CD14-positive monocyte (primary cell): Measurements from ENCODE around the gene CXCR3. TPM values are rescaled to one million over a fixed set of nuclear protein-coding genes. Genes with fewer than 3 reads are reported as not detected.

ENCODE experiments used
- DNase-seq, 3 donors: peaks; one replicate each; pipeline ENCODE4 v3.0.0-alpha.2; 2011 to 2022
- H2AFZ ChIP-seq: 2 replicates; pipeline ENCODE4 v1.6.0; 2012; ENCODE audit warnings: mild to moderate bottlenecking, low read depth, low read length, inconsistent platforms; ENCODE audit not compliant: insufficient read depth, poor library complexity, severe bottlenecking
- H3K27ac ChIP-seq, 2 donors: 1 replicate in 1 of 2; 2 replicates in 1 of 2; pipeline ENCODE4 v1.5.1; 2012 to 2013; ENCODE audit warnings: low read length in 2 of 2, control low read depth in 1 of 2, inconsistent platforms in 1 of 2, low read depth in 1 of 2, mild to moderate bottlenecking in 1 of 2
- H3K27me3 ChIP-seq, 2 donors: one replicate each; pipeline versions ENCODE4 v1.6.0 to v1.6.1; 2011 to 2013; ENCODE audit warnings: low read length in 2 of 2; ENCODE audit not compliant: control insufficient read depth in 2 of 2, insufficient read depth in 2 of 2
- H3K36me3 ChIP-seq, 2 donors: replicated peaks in 1 of 2; 1 replicate in 1 of 2; 2 replicates in 1 of 2; pipeline versions ENCODE4 v1.5.1 to v1.6.1; 2012 to 2013; ENCODE audit warnings: low read length in 2 of 2, control low read depth in 1 of 2, inconsistent platforms in 1 of 2, mild to moderate bottlenecking in 1 of 2; ENCODE audit not compliant: insufficient read depth in 2 of 2, control insufficient read depth in 1 of 2
- H3K4me1 ChIP-seq, 2 donors: 1 replicate in 1 of 2; 2 replicates in 1 of 2; pipeline versions ENCODE4 v1.5.1 to v1.6.1; 2012 to 2013; ENCODE audit warnings: low read length in 2 of 2, control low read depth in 1 of 2, inconsistent platforms in 1 of 2, mild to moderate bottlenecking in 1 of 2, moderate library complexity in 1 of 2; ENCODE audit not compliant: insufficient read depth in 2 of 2, control insufficient read depth in 1 of 2
- H3K4me2 ChIP-seq: replicated peaks from 2 replicates; pipeline ENCODE3; 2012; ENCODE audit warnings: low read length, moderate library complexity, mild to moderate bottlenecking; ENCODE audit not compliant: poor library complexity, severe bottlenecking; ENCODE audit errors: extremely low read depth
- H3K4me3 ChIP-seq, 3 experiments: fragments of 200-600 bp in 1 of 3; sonication (generic) in 1 of 3; replicated peaks in 1 of 3; 1 replicate in 2 of 3; 2 replicates in 1 of 3; pipeline ENCODE4 v1.5.1; 2011 to 2013; ENCODE audit warnings: low read length in 3 of 3, mild to moderate bottlenecking in 3 of 3, control low read depth in 2 of 3, low read depth in 2 of 3, inconsistent platforms in 1 of 3, moderate library complexity in 1 of 3
- H3K79me2 ChIP-seq: 2 replicates; pipeline ENCODE4 v1.6.0; 2012; ENCODE audit warnings: mild to moderate bottlenecking, control low read depth, inconsistent platforms, low read length, moderate library complexity; ENCODE audit not compliant: insufficient read depth
- H3K9ac ChIP-seq: 2 replicates; pipeline ENCODE4 v1.6.0; 2017; ENCODE audit warnings: low read length, mild to moderate bottlenecking; ENCODE audit not compliant: insufficient read depth, poor library complexity, severe bottlenecking
- H3K9me3 ChIP-seq, 2 donors: replicated peaks in 1 of 2; 1 replicate in 1 of 2; 2 replicates in 1 of 2; pipeline versions ENCODE4 v1.5.1 to v1.6.1; 2012 to 2013; ENCODE audit warnings: low read length in 2 of 2, control low read depth in 1 of 2; ENCODE audit not compliant: control insufficient read depth in 1 of 2, insufficient read depth in 1 of 2
- H4K20me1 ChIP-seq: 2 replicates; pipeline ENCODE4 v1.6.0; 2012; ENCODE audit warnings: mild to moderate bottlenecking, low read length, control low read depth, moderate library complexity; ENCODE audit not compliant: insufficient read depth
- H3K27ac Mint-ChIP-seq, 7 donors: one replicate each; pipeline ENCODE4 v1.8.0; 2020; ENCODE audit warnings: mild to moderate bottlenecking in 7 of 7, mixed read lengths in 7 of 7, moderate library complexity in 6 of 7, inconsistent platforms in 2 of 7
- H3K27me3 Mint-ChIP-seq, 3 donors: one replicate each; pipeline ENCODE4 v1.8.0; 2021 to 2022; ENCODE audit warnings: low read depth in 3 of 3, mild to moderate bottlenecking in 3 of 3, mixed read lengths in 3 of 3, moderate library complexity in 3 of 3, inconsistent platforms in 1 of 3
- H3K36me3 Mint-ChIP-seq, 2 donors: one replicate each; pipeline ENCODE4 v1.8.0; 2020; ENCODE audit warnings: mixed read lengths in 2 of 2, inconsistent platforms in 1 of 2, mild to moderate bottlenecking in 1 of 2
- H3K4me1 Mint-ChIP-seq: one replicate; pipeline ENCODE4 v1.8.0; 2020; ENCODE audit warnings: mild to moderate bottlenecking, mixed read lengths
- H3K4me3 Mint-ChIP-seq, 2 donors: one replicate each; pipeline ENCODE4 v1.8.0; 2020; ENCODE audit warnings: mild to moderate bottlenecking in 2 of 2, mixed read lengths in 2 of 2, moderate library complexity in 1 of 2
- H3K9me3 Mint-ChIP-seq, 7 donors: one replicate each; pipeline ENCODE4 v1.8.0; 2020 to 2022; ENCODE audit warnings: mixed read lengths in 7 of 7, mild to moderate bottlenecking in 6 of 7, moderate library complexity in 6 of 7, inconsistent platforms in 2 of 7
- CTCF ChIP-seq: fragments of 200-600 bp; IDR thresholded peaks from one replicate; pipeline ENCODE4 v1.8.0; 2022; ENCODE audit warnings: antibody characterized with exemption, mild to moderate bottlenecking
- WGBS: methylation state at CpG from one replicate; pipeline ENCODE4 v1.1.5; 2013; ENCODE audit warnings: missing lambda C conversion rate; ENCODE audit not compliant: insufficient coverage; 5-methylcytosine and 5-hydroxymethylcytosine counted together
- intact Hi-C, 2 donors: fragments of 100-400 bp; cut with micrococcal nuclease; formaldehyde crosslinking; loops; one replicate each; pipeline versions ENCODE4 v1.15.0 to v1.15.1; 2023
- polyA plus RNA-seq, 3 donors: library from polyadenylated mRNA; depleted of rRNA in 1 of 3; unstranded in 2 of 3; stranded (reverse) in 1 of 3; fragments of 300-500 nt in 2 of 3; fragments of >200 nt in 1 of 3; fragmentation: Illumina TruSeq in 2 of 3; gene quantifications; 1 replicate in 2 of 3; 2 replicates in 1 of 3; pipeline ENCODE4 v1.2.3, GENCODE V29; 2012 to 2021

Gene CXCR3
- polyA plus RNA-seq, 3 donors, result 0.04 to 0.14 (median 0.10) TPM

DNA sequence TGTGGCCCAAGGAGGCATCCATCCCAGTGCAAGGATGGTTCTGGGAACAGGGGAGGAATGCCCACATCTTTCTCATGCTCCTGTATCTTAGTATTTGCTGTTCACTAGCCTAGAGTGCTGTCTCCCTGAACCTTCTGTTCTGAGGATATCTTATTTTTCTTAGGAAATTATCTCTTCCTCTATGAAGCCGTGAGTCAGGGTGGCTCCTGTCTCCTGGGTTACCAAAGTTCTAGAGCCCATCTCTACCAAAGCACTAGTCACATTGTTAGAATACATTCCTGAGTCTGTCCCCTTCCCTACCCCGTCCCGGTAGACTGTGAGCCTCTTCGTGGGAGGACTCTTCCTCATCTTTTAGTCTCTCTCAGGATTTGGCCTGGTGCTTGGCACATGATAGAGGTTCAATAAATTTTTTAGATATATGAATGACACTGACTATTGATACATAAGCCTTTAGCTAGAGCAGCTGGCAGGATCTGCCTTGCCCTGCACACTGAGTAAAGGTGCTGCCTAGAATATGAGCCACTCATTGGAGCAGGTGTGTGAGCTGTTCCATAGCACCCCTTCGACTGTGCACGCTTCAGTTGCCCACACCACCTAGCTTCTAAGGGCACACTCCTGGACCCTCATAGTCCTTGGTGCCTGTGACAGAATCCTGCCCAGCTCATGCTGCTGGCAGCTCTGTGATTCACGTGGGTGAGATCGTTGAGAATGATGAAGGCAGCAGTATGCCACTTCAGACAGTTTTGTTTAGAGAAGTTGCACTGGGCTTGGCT lies 13.3 kb downstream of the CXCR3 start:
- H3K9me3 ChIP-seq, result no peaks in the 10 kb centered on the region
- Mint-ChIP-seq H3K27me3 (peaks cover 0 to 7% (median 0%) of the 10 kb centered on the region in 3 donors), H3K4me1 (no peaks in the 10 kb centered on the region), H3K9me3 (peaks cover 0 to 4% (median 1%) of the 10 kb centered on the region in 7 donors), H3K4me3 (no peak overlapping the region), H3K27ac (no peak overlapping the region), H3K36me3 (peaks cover 79 to 81% of the 10 kb centered on the region in 2 donors)
- no peak overlapping the region for H3K4me2 ChIP-seq
- H3K36me3 ChIP-seq, result peaks cover 51 to 86% of the 10 kb centered on the region in 2 donors
- no peak overlapping the region for H3K9ac ChIP-seq
- no peaks in the 10 kb centered on the region for H3K79me2 ChIP-seq
- intact Hi-C loops, result no loop called here
- H3K27ac ChIP-seq, result no peak overlapping the region
- no peak for TF ChIP-seq CTCF
- no peak overlapping the region for H2AFZ ChIP-seq
- no peaks in the 10 kb centered on the region for H3K27me3 ChIP-seq
- 100% methylated on average over 2 of the region's 8 CpGs for WGBS
- no peaks in the 10 kb centered on the region for H3K4me1 ChIP-seq
- no peaks in the 10 kb centered on the region for H4K20me1 ChIP-seq
- no peak for DNase-seq
- no peak overlapping the region for H3K4me3 ChIP-seq

DNA sequence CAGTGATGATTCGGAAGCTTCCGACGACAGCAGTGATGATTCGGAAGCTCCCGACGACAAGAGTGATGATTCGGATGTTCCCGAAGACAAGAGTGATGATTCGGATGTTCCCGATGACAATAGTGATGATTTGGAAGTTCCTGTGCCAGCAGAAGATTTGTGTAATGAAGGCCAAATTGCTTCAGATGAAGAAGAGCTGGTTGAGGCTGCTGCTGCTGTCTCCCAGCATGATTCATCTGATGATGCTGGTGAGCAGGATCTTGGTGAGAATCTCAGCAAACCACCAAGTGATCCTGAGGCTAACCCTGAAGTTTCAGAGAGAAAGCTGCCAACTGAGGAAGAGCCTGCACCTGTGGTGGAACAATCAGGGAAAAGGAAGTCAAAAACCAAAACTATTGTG lies 14.2 kb downstream of the CXCR3 start:
- peaks cover 76 to 78% of the 10 kb centered on the region in 2 donors for H3K36me3 Mint-ChIP-seq

More for the DNA sequence above, 14.2 kb downstream of the CXCR3 start:
- Mint-ChIP-seq H3K9me3 (peaks cover 0 to 4% (median 1%) of the 10 kb centered on the region in 7 donors), H3K27ac (peak overlapping the region in 1 of 7 donors; percentile 41), H3K4me1 (no peaks in the 10 kb centered on the region), H3K27me3 (peaks cover 0 to 7% (median 0%) of the 10 kb centered on the region in 3 donors), H3K4me3 (no peak overlapping the region)
- no peak for DNase-seq
- Histone ChIP-seq H3K4me3 (no peak overlapping the region), H3K4me1 (no peaks in the 10 kb centered on the region), H4K20me1 (no peaks in the 10 kb centered on the region), H3K9me3 (no peaks in the 10 kb centered on the region), H3K4me2 (no peak overlapping the region), H2AFZ (no peak overlapping the region), H3K9ac (no peak overlapping the region), H3K36me3 (peaks cover 52 to 86% of the 10 kb centered on the region in 2 donors), H3K27me3 (no peaks in the 10 kb centered on the region), H3K79me2 (no peaks in the 10 kb centered on the region), H3K27ac (no peak overlapping the region)
- intact Hi-C loops, result no loop called here
- TF ChIP-seq CTCF, result no peak
- WGBS, result over 99% methylated on average over 10 of the region's 10 CpGs
